Measurements from ENCODE around the gene COL9A1.

COL9A1 gene

DNA sequence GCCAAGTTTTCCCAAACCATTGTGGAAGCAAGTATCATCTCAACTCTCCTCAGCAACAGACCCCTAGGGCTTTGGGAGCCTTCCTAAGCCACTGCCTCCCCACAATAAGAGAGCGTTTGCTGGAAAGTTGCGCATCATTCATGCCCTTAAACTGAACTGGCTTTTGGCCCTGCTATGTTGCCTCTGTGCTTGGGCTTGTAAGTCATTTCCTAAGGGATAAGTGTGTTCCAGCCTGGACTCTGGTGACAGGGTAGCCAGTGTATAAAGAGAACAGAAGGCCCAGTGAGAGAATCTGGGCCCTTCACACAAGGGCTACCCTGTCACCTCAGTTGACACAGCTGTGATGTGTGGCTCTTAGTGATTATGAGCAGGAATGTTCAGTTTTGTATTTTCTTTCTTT lies 77.8 kb downstream of the COL9A1 start:
- no peak overlapping the region for H3K4me3 Mint-ChIP-seq
- no peaks in the 10 kb centered on the region for H3K4me1 Mint-ChIP-seq (ENCODE audit: low read depth)
- no peak overlapping the region for H3K27ac Mint-ChIP-seq
- no peaks in the 10 kb centered on the region for H3K27me3 Mint-ChIP-seq (ENCODE audit: low read depth)
- no peaks in the 10 kb centered on the region for H3K36me3 Mint-ChIP-seq (ENCODE audit: low read depth)
- no peaks in the 10 kb centered on the region for H3K9me3 Mint-ChIP-seq

DNA sequence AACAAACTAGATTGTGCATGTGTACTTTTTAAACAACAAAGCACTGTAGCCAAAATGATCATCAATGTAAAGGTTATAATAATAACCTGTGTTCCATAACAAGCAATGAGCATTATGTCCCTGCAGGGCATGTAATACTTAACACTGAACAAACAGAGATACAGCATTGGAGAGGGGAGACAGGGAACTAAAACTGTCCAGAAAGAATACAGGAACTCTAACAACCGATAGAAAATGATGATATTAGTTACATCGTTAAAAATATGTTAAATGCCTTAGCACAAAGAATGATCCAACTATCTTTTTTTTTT lies 80.5 kb downstream of the COL9A1 start:
- no peaks in the 10 kb centered on the region for H3K36me3 Mint-ChIP-seq (ENCODE audit: low read depth)
- H3K9me3 Mint-ChIP-seq, result no peaks in the 10 kb centered on the region
- H3K4me3 Mint-ChIP-seq, result no peak overlapping the region
- H3K4me1 Mint-ChIP-seq (ENCODE audit: low read depth), result no peaks in the 10 kb centered on the region
- H3K27ac Mint-ChIP-seq, result no peak overlapping the region
- H3K27me3 Mint-ChIP-seq (ENCODE audit: low read depth), result no peaks in the 10 kb centered on the region

DNA sequence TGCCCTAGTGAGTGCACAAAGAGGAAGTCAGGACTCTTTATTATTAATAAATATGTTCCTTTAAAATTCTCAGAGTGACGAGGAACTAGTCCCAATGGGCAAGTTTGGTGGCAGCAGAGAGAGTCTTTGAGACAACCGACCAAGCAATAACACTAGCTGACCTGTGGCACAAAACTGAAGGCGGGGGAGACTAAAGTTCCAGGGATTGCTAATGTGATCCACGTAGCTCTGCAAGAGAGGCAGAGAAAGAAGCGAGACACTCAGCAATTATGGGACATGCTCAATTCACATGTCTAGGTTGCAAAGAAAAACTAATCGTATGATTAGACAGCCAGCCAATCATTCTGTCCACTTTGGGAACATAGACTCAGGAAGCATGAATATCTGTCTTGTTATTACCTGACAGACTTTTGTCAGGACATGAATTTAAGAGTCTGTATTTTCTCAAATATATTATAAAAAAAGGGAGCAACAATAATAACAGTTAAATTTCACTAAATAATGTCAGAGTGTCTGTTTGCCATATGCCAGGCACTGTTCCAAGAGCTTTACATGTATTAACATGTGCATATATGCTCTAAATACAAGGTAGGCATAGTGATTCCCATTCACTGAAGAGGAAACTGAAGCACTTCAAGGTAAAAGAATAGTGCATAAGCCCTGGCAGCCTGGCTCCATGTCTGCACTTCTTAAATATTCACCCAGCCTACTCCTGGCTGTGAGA lies 81.0 kb downstream of the COL9A1 start:
- H3K27me3 Mint-ChIP-seq (ENCODE audit: low read depth), result no peaks in the 10 kb centered on the region
- H3K4me1 Mint-ChIP-seq (ENCODE audit: low read depth), result no peaks in the 10 kb centered on the region
- no peak overlapping the region for H3K4me3 Mint-ChIP-seq
- H3K36me3 Mint-ChIP-seq (ENCODE audit: low read depth), result no peaks in the 10 kb centered on the region
- H3K27ac Mint-ChIP-seq, result no peak overlapping the region
- H3K9me3 Mint-ChIP-seq, result no peaks in the 10 kb centered on the region

DNA sequence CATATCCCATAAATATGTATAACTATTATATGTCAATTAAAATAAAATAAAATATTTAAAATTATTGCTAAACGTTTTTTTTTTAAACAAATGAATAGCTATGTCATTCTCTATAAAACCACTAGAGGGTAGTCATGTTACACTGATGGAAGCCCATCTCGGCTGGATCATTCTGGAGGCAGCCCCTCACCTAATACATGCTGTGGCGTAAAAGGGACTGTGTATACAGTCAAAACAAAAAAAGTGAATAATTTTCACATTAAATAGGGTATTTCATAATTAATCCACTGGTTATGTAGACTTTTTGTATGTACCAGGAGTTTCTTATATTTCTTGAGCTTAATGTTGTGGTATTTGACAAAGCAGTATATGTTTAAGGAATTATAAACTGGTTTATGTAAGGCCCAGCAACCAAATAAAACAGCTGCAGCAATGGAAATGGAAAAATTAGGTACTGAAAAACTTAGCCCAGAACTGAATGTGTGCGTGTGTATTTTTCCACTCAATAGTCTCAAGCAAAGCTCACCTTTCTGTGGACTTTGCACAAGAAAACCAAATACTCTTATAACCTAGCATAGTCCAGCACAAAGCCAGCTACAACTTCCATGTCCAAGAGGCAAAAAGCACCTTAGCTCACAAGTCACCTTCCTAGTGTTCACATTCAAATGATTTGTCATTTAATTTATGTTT lies 81.7 kb downstream of the COL9A1 start:
- no peaks in the 10 kb centered on the region for H3K36me3 Mint-ChIP-seq (ENCODE audit: low read depth)
- H3K4me3 Mint-ChIP-seq, result no peak overlapping the region
- H3K27ac Mint-ChIP-seq, result no peak overlapping the region
- H3K9me3 Mint-ChIP-seq, result no peaks in the 10 kb centered on the region
- no peaks in the 10 kb centered on the region for H3K27me3 Mint-ChIP-seq (ENCODE audit: low read depth)
- no peaks in the 10 kb centered on the region for H3K4me1 Mint-ChIP-seq (ENCODE audit: low read depth)

DNA sequence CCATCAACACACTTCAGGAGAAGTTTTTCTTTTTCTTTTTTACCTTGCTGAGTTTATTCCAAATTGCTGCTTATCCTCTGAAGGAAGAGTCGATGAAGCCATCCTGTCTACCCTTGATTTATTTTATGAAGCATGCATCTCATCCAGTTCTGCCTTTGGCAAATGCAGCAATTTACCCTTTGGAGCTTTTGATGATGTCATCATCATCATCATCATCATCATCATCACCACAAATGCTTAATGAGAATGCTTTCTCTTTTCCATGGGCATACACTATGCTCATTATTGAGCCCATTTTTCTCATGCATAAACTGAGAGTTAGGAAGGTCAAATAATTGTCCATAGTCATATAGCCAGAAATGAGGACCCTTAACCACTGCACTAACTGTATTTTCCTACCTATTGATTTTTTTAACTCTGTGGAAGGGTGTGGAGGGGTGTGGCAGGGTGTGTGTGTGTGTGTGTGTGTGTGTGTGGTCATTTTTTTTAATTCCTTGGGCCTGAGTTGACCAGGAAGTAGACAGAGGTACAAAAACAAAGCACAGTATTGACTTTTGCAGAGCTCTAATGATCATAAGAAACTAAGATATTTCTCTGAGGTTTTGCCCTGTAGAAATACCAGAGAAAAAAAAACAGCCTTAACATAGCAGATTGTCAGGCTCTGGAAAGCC lies 82.8 kb downstream of the COL9A1 start:
- Mint-ChIP-seq H3K27me3 (ENCODE audit: low read depth) (no peaks in the 10 kb centered on the region), H3K4me3 (no peak overlapping the region), H3K36me3 (ENCODE audit: low read depth) (no peaks in the 10 kb centered on the region), H3K27ac (no peak overlapping the region), H3K4me1 (ENCODE audit: low read depth) (no peaks in the 10 kb centered on the region), H3K9me3 (no peaks in the 10 kb centered on the region)

DNA sequence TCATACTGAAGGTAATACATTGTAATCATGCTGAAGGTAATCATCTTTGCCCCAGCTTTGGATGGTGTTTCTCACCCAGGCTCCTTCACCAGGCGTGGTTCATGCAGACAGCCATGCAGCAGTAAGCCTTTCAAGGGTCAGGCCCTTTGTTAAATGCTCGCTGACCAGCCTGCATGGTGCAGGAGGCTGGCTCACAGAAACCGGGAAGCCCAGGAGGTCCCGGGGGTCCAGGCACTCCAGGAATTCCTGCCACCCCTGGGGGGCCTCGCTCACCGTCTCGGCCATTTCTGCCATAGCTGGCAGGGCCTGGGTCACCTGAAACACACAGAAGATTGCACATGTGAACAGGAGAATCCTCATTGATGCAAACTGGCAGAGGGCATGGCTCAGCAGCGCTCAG lies 86.1 kb downstream of the COL9A1 start:
- H3K4me1 Mint-ChIP-seq (ENCODE audit: low read depth), result no peaks in the 10 kb centered on the region
- H3K36me3 Mint-ChIP-seq (ENCODE audit: low read depth), result no peaks in the 10 kb centered on the region
- no peaks in the 10 kb centered on the region for H3K9me3 Mint-ChIP-seq
- no peak overlapping the region for H3K4me3 Mint-ChIP-seq
- no peak overlapping the region for H3K27ac Mint-ChIP-seq
- peaks cover 3% of the 10 kb centered on the region for H3K27me3 Mint-ChIP-seq (ENCODE audit: low read depth)

DNA sequence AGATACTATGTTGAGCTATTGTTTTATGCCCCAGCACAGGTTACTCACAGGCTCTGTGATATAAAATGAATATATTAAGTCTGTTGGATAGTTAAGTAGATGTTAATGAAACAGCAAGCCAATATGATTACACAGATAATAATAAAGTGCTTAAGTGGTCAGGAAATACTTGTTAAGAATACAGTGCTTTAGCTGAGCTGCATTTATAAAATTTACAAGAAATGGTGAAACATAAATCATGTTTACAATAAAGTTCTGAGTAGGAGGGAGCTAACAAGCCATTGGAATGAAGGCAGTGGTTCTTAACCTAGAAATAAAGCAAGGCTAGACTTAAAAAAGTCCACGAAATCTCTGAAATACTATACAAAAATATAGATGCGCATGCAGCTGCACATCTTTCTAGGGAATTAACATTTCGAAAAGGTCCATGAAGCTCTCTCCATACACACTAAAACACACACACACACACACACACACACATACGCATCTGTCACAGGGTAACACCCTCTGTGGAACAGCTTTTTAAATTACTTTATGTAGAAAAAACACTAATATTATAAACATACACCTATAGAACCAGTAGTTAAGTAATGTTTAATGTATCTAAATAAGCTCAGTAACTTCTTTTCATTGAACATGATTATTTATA lies 87.3 kb downstream of the COL9A1 start:
- no peaks in the 10 kb centered on the region for H3K36me3 Mint-ChIP-seq (ENCODE audit: low read depth)
- no peaks in the 10 kb centered on the region for H3K9me3 Mint-ChIP-seq
- H3K4me3 Mint-ChIP-seq, result no peak overlapping the region
- H3K27me3 Mint-ChIP-seq (ENCODE audit: low read depth), result peaks cover 3% of the 10 kb centered on the region
- H3K4me1 Mint-ChIP-seq (ENCODE audit: low read depth), result no peaks in the 10 kb centered on the region
- H3K27ac Mint-ChIP-seq, result no peak overlapping the region

DNA sequence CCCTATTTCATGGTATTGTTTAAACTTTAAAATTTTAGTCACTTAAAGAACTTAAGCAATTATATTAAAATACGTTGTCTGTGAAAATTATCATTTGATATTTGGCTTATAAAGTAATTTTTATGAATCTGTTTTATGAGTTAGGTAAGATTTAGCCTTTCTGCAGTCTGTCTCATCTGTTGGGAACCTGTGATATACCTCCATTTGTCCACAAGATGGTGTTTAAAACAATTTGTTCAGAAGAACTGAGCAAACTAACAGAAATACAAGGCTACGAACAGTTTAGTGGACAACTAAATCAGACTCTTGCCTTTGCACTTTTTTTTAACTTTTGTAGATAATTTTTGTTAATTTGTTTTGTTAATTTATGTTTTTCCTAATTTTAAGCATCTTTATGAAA lies 92.4 kb downstream of the COL9A1 start:
- no peak overlapping the region for H3K4me3 Mint-ChIP-seq
- peaks cover 3% of the 10 kb centered on the region for H3K27me3 Mint-ChIP-seq (ENCODE audit: low read depth)
- H3K9me3 Mint-ChIP-seq, result no peaks in the 10 kb centered on the region
- H3K36me3 Mint-ChIP-seq (ENCODE audit: low read depth), result no peaks in the 10 kb centered on the region
- no peak overlapping the region for H3K27ac Mint-ChIP-seq
- H3K4me1 Mint-ChIP-seq (ENCODE audit: low read depth), result no peaks in the 10 kb centered on the region

DNA sequence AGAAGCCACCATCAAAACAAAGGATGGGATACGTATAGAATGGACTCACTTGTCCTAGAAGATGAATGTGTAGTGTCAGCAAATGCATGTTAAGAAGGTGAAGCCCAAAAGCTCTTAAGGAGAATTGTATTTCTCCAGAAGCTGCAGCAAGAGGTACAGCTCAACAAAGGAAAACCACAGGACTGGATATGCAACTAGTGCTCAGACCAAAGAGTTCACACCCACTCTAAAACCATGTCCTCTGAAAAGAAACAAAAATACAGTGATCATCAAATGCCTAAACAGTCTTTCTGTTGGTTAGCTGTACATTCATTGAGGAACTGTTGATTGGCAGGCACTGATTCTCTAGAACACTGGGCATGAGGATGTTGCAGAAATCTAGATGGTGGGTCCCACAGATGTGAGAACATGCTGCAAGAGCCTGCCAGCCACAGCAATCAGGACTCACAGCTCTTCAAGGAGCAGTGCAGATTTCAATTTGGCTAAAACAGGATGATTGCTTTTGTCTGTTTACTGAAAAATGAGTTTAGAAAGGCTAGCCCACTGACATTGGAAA lies 94.6 kb downstream of the COL9A1 start:
- Mint-ChIP-seq H3K27ac (no peak overlapping the region), H3K27me3 (ENCODE audit: low read depth) (peaks cover 3% of the 10 kb centered on the region), H3K9me3 (no peaks in the 10 kb centered on the region), H3K4me3 (no peak overlapping the region), H3K36me3 (ENCODE audit: low read depth) (no peaks in the 10 kb centered on the region), H3K4me1 (ENCODE audit: low read depth) (no peaks in the 10 kb centered on the region)

DNA sequence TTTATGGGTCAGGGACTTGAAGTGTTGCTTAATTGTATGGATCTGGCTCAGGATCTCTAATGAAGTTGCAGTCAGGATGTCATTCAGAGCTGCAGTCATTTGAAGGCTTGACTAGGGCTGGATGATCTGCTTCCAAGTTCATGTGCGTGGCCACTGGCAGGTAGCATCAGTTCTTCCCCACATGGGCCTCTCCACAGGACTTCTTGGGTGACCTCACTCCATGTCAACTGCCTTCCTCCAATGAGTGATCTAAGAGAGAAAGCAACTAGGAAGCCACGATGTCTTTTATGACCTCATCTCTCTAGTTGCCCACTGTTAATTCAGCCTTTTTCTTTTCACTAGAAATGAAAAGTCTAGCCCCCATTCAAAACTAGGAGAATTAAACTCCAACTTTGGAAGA lies 104.1 kb downstream of the COL9A1 start:
- no peaks in the 10 kb centered on the region for H3K4me1 Mint-ChIP-seq (ENCODE audit: low read depth)
- H3K36me3 Mint-ChIP-seq (ENCODE audit: low read depth), result no peaks in the 10 kb centered on the region
- H3K9me3 Mint-ChIP-seq, result no peaks in the 10 kb centered on the region
- peaks cover 6% of the 10 kb centered on the region for H3K27me3 Mint-ChIP-seq (ENCODE audit: low read depth)
- no peak overlapping the region for H3K27ac Mint-ChIP-seq
- H3K4me3 Mint-ChIP-seq, result no peak overlapping the region

DNA sequence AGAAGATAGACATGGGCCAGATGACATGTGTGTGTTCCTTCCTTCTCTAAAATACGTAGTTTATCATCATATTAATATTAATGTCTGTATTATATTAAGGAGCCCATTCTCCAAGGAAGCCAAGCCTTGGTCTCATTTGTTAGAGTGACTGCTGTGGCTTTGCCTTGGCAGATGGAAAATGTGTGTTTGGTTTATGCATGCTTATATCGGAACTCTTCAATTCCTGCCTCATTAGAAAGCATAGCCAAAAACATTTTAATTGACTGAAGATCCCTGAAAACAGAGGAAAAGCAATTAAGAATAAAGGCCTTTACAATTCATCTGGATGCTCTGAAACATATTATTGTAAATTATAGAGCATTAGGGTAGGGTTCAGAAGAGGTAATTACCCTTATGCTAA lies 106.4 kb downstream of the COL9A1 start:
- Mint-ChIP-seq H3K4me3 (no peak overlapping the region), H3K9me3 (no peaks in the 10 kb centered on the region), H3K36me3 (ENCODE audit: low read depth) (no peaks in the 10 kb centered on the region), H3K27ac (no peak overlapping the region), H3K4me1 (ENCODE audit: low read depth) (no peaks in the 10 kb centered on the region), H3K27me3 (ENCODE audit: low read depth) (peaks cover 9% of the 10 kb centered on the region)

DNA sequence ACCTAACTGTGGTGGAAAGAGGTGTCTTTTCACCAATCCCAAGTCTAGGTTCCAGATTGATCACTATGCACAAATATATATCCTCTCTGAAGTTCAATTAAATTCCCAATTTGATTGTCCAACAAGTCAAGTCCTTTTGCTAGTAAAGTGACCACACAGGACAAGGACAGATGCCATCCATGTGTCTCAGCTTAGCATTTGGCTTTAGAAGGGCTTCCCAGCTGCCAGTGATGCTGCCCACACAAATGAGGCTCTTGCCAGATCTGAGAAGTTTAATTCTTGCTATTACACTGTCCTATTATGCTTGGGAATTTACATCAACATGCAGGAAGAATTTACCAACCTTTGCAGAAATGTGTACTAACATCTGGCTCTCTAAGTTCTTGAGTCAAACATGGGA lies 108.5 kb downstream of the COL9A1 start:
- Mint-ChIP-seq H3K27ac (no peak overlapping the region), H3K4me3 (no peak overlapping the region), H3K4me1 (ENCODE audit: low read depth) (no peaks in the 10 kb centered on the region), H3K36me3 (ENCODE audit: low read depth) (no peaks in the 10 kb centered on the region), H3K27me3 (ENCODE audit: low read depth) (peaks cover 13% of the 10 kb centered on the region), H3K9me3 (no peaks in the 10 kb centered on the region)

DNA sequence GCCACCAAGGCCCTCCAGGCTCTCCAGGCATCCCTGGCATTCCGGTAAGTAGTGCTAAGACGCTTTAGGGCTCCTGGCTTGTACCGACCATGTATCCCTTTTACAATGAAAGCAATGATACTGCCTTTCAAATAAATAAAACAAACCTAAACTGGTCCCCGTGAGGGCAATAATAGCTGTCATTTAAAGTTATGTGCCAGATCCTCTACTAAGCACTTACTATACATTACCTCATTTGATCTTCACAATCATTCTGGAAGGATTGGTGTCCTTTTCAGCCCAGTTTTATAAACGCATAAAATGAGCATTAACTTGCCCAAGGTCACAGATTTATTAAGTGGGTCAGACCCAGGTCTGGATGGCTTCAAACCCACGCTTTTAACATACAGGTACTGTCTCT lies 114.7 kb downstream of the COL9A1 start:
- H3K4me1 Mint-ChIP-seq (ENCODE audit: low read depth), result no peaks in the 10 kb centered on the region
- no peak overlapping the region for H3K4me3 Mint-ChIP-seq
- H3K27me3 Mint-ChIP-seq (ENCODE audit: low read depth), result peaks cover 7% of the 10 kb centered on the region
- no peaks in the 10 kb centered on the region for H3K36me3 Mint-ChIP-seq (ENCODE audit: low read depth)
- no peaks in the 10 kb centered on the region for H3K9me3 Mint-ChIP-seq
- no peak overlapping the region for H3K27ac Mint-ChIP-seq

DNA sequence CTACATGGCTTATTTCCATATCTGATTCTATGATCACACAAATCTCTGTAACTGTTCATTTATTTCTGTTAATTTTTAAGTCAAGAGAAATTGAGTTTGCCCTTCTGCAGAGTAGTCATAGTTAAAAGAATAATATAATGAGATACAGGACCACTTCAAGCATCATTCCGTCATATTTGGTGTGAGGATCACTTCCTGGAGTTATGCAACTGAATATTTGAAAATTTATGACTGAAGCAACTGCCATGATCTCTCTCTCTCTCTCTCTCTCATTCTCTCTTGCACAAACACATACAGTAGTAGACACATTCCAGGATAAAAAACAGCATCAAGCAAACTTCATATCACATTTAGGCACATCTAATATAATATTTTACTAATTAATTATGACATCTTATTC lies 116.4 kb downstream of the COL9A1 start:
- Mint-ChIP-seq H3K4me1 (ENCODE audit: low read depth) (no peaks in the 10 kb centered on the region), H3K27ac (no peak overlapping the region), H3K36me3 (ENCODE audit: low read depth) (no peaks in the 10 kb centered on the region), H3K4me3 (no peak overlapping the region), H3K9me3 (no peaks in the 10 kb centered on the region), H3K27me3 (ENCODE audit: low read depth) (peaks cover 4% of the 10 kb centered on the region)

DNA sequence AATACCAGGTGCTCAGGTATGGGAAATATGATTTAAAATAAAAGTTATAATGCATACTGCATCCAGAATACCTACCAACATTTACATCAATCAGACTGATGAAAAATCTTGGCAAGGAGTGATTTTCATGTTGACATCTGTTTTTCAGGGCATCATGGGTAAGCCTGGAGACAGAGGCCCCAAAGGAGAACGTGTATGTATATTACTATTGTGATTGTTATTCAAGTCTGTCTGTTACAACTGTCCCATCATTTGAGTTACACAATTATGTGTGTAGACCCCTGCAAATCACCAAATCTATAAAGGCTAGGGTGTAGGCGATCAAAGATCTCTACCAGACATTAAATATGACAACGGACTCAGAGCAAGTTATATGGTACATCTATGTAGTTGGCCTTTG lies 118.2 kb downstream of the COL9A1 start:
- no peaks in the 10 kb centered on the region for H3K9me3 Mint-ChIP-seq
- H3K36me3 Mint-ChIP-seq (ENCODE audit: low read depth), result no peaks in the 10 kb centered on the region
- no peaks in the 10 kb centered on the region for H3K27me3 Mint-ChIP-seq (ENCODE audit: low read depth)
- H3K4me3 Mint-ChIP-seq, result no peak overlapping the region
- no peak overlapping the region for H3K27ac Mint-ChIP-seq
- H3K4me1 Mint-ChIP-seq (ENCODE audit: low read depth), result no peaks in the 10 kb centered on the region

Data from T-helper 1 cell treated with Interleukin-12 subunit alpha and Interleukin-12 subunit beta and Interleukin-4 antibody, amounts not matched to agents 30 μg/mL and 1 μg/mL, for 36 hours (primary cell).